GM23338 (cell line): Measurements from ENCODE around the gene ZNF212. TPM values are rescaled to one million over a fixed set of nuclear protein-coding genes. Genes with fewer than 3 reads are reported as not detected.

Experiments
- ATAC-seq: fragments of 200-7000 bp; cut with Tn5 transposase; 3 replicates; pipeline ENCODE4 v1.9.1; 2020
- DNase-seq: peaks from one replicate; pipeline ENCODE4 v3.0.0-alpha.2; 2015; ENCODE audit warnings: low spot score
- H2AFZ ChIP-seq: fragments of 200-600 bp; sonication (generic); 2 replicates; pipeline ENCODE4 v1.8.0; 2016; ENCODE audit warnings: antibody characterized with exemption, mild to moderate bottlenecking, moderate library complexity
- H3F3A ChIP-seq: fragments of 200-600 bp; sonication (generic); replicated peaks from 2 replicates; pipeline ENCODE4 v1.8.0; 2017; ENCODE audit warnings: antibody characterized with exemption, mixed run types, low read depth
- H3K27ac ChIP-seq: fragments of 200-600 bp; sonication (generic); 2 replicates; pipeline ENCODE4 v1.6.1; 2016; ENCODE audit warnings: low read depth
- H3K27me3 ChIP-seq: fragments of 200-600 bp; sonication (generic); 2 replicates; pipeline ENCODE4 v1.8.0; 2016; ENCODE audit warnings: mild to moderate bottlenecking, mixed run types, moderate library complexity; ENCODE audit not compliant: insufficient read depth
- H3K36me3 ChIP-seq: fragments of 200-600 bp; sonication (generic); 2 replicates; pipeline ENCODE4 v1.8.0; 2016; ENCODE audit warnings: mild to moderate bottlenecking; ENCODE audit not compliant: insufficient read depth
- H3K4me1 ChIP-seq: fragments of 200-600 bp; sonication (generic); 2 replicates; pipeline ENCODE4 v1.8.0; 2016; ENCODE audit warnings: mild to moderate bottlenecking, moderate library complexity; ENCODE audit not compliant: insufficient read depth
- H3K4me2 ChIP-seq: fragments of 200-600 bp; sonication (generic); 2 replicates; pipeline ENCODE4 v1.7.1; 2017; ENCODE audit warnings: mixed run types
- H3K4me3 ChIP-seq: fragments of 200-600 bp; sonication (generic); 2 replicates; pipeline ENCODE4 v1.6.1; 2016; ENCODE audit warnings: mixed run types
- H3K79me2 ChIP-seq: fragments of 200-600 bp; sonication (generic); replicated peaks from 2 replicates; pipeline ENCODE4 v1.8.0; 2017; ENCODE audit warnings: mild to moderate bottlenecking; ENCODE audit not compliant: insufficient read depth
- H3K9me2 ChIP-seq: fragments of 200-600 bp; sonication (generic); 2 replicates; pipeline ENCODE4 v1.8.0; 2017; ENCODE audit not compliant: insufficient read depth
- H4K20me1 ChIP-seq: fragments of 200-600 bp; sonication (generic); replicated peaks from 2 replicates; pipeline ENCODE4 v1.8.0; 2017; ENCODE audit warnings: mild to moderate bottlenecking; ENCODE audit not compliant: insufficient read depth
- H3K27ac Mint-ChIP-seq: 2 replicates; pipeline ENCODE4 v1.8.0; 2020; ENCODE audit warnings: inconsistent platforms, mild to moderate bottlenecking, moderate library complexity, mixed read lengths
- H3K27me3 Mint-ChIP-seq: 3 replicates; pipeline ENCODE4 v1.8.0; 2022; ENCODE audit warnings: low read depth, mild to moderate bottlenecking, moderate library complexity, mixed read lengths, inconsistent platforms; ENCODE audit not compliant: insufficient read depth, poor library complexity
- H3K36me3 Mint-ChIP-seq: 3 replicates; pipeline ENCODE4 v1.8.0; 2021; ENCODE audit warnings: low read depth, mild to moderate bottlenecking, inconsistent platforms, moderate library complexity, mixed read lengths
- H3K4me1 Mint-ChIP-seq: 3 replicates; pipeline ENCODE4 v1.8.0; 2020; ENCODE audit warnings: mild to moderate bottlenecking, inconsistent platforms, mixed read lengths
- H3K4me3 Mint-ChIP-seq: 3 replicates; pipeline ENCODE4 v1.8.0; 2021; ENCODE audit warnings: moderate library complexity, mild to moderate bottlenecking, inconsistent platforms, mixed read lengths
- H3K9me3 Mint-ChIP-seq: 3 replicates; pipeline ENCODE4 v1.8.0; 2020; ENCODE audit warnings: moderate library complexity, mild to moderate bottlenecking, inconsistent platforms, mixed read lengths
- ETS1 ChIP-seq: IDR thresholded peaks from 2 replicates; pipeline ENCODE4 v1.6.1; 2016; ENCODE audit warnings: antibody characterized with exemption
- POLR2AphosphoS5 ChIP-seq: IDR thresholded peaks from 2 replicates; pipeline ENCODE4 v1.6.1; 2016; ENCODE audit warnings: antibody characterized with exemption, low read depth
- ZNF462 ChIP-seq: fragments of 250-450 bp; sonication (Bioruptor Pico); IDR thresholded peaks from 2 replicates; pipeline ENCODE4 v1.5.0; 2020; ENCODE audit warnings: mild to moderate bottlenecking, moderate library complexity
- polyA plus RNA-seq: library from polyadenylated mRNA; unstranded; fragments of >200 nt; fragmentation: Nextera tagmentation; extraction: Ambion mirVana; gene quantifications from 2 replicates; pipeline ENCODE4 v1.2.1, GENCODE V29; 2016
- total RNA-seq: library from RNA; depleted of rRNA; stranded (reverse); fragments of >200 nt; shearing (Covaris generic); gene quantifications from 2 replicates; pipeline ENCODE4 v1.2.3, GENCODE V29; 2014

The ZNF212 gene
- total and polyA plus RNA-seq, 2 experiments from 2014 or later, result 10.8 to 18.9 TPM

- no peaks in the 10 kb centered on the region for H3K9me2 ChIP-seq
- no peak overlapping the region for H3K4me2 ChIP-seq
- no peaks in the 10 kb centered on the region for H3K27me3 ChIP-seq
- H3K4me1 ChIP-seq, result 0 out of 2 replicates have a peak, but pooled peaks cover 7% of the 10 kb centered on the region
- no peak overlapping the region for H3K27ac Mint-ChIP-seq
- no peak overlapping the region for H3K4me3 ChIP-seq
- peaks cover 29% of the 10 kb centered on the region for H4K20me1 ChIP-seq
- no peak overlapping the region for H3K4me3 Mint-ChIP-seq
- H3K79me2 ChIP-seq, result peaks cover 90% of the 10 kb centered on the region
- H3K36me3 ChIP-seq, result no peaks in the 10 kb centered on the region
- TF ChIP-seq ZNF462 (CRISPR knock-in tag), result no peak
- H3K9me3 Mint-ChIP-seq, result peaks cover 7% of the 10 kb centered on the region; the same call in 2 of the 3 replicates
- H3K36me3 Mint-ChIP-seq, result peaks cover 18% of the 10 kb centered on the region
- no peak overlapping the region for H3K27ac ChIP-seq
- no peaks in the 10 kb centered on the region for H3K27me3 Mint-ChIP-seq
- ATAC-seq (no peak), DNase-seq (no peak)
- H2AFZ ChIP-seq, result no peak overlapping the region
- H3F3A ChIP-seq, result no peaks in the 10 kb centered on the region
- peaks cover 4% of the 10 kb centered on the region for H3K4me1 Mint-ChIP-seq
Observed at GRCh38 chr7:149245244-149245643, 5.8 kb downstream of the ZNF212 start.

- Histone ChIP-seq H3K4me2 (no peak overlapping the region), H3K79me2 (peaks cover 85% of the 10 kb centered on the region), H3K9me2 (no peaks in the 10 kb centered on the region), H3F3A (no peaks in the 10 kb centered on the region), H2AFZ (no peak overlapping the region), H3K27me3 (no peaks in the 10 kb centered on the region), H4K20me1 (peaks cover 25% of the 10 kb centered on the region), H3K27ac (no peak overlapping the region), H3K36me3 (0 out of 2 replicates have a peak, but pooled peaks cover 1% of the 10 kb centered on the region), H3K4me1 (0 out of 2 replicates have a peak, but pooled peaks cover 3% of the 10 kb centered on the region), H3K4me3 (no peak overlapping the region)
- peaks cover 7% of the 10 kb centered on the region; the same call in 2 of the 3 replicates for H3K9me3 Mint-ChIP-seq
- peaks cover 20% of the 10 kb centered on the region for H3K36me3 Mint-ChIP-seq
- ATAC-seq (no peak), DNase-seq (no peak)
- TF ChIP-seq ETS1 (no peak), POLR2AphosphoS5 (no peak)
- H3K4me1 Mint-ChIP-seq, result peaks cover under 1% of the 10 kb centered on the region; the same call in 1 of the 3 replicates
- no peak overlapping the region for H3K4me3 Mint-ChIP-seq
- H3K27me3 Mint-ChIP-seq, result no peaks in the 10 kb centered on the region
- no peak overlapping the region for H3K27ac Mint-ChIP-seq
Observed at GRCh38 chr7:149245744-149246143, 6.3 kb downstream of the ZNF212 start.
